Measurements from ENCODE around the gene ZNF329. TPM values are rescaled to one million over a fixed set of nuclear protein-coding genes. Genes with fewer than 3 reads are reported as not detected.

The ZNF329 gene
- polyA plus RNA-seq, 3 donors, result 0.56 to 1.2 (median 0.65) TPM

- Histone ChIP-seq H3K36me3 (replicated peaks in 1 of 2; ENCODE audit: control insufficient read depth in 1 of 2, insufficient read depth in 2 of 2, low read length in 2 of 2) (no peaks in the 10 kb centered on the region), H3K4me3 (replicated peaks in 1 of 3; ENCODE audit: low read depth in 2 of 3, low read length in 3 of 3) (no peak overlapping the region), H3K4me2 (replicated peaks; ENCODE audit: extremely low read depth, low read length, poor library complexity, severe bottlenecking) (no peak overlapping the region), H3K9me3 (replicated peaks in 1 of 2; ENCODE audit: control insufficient read depth in 1 of 2, insufficient read depth in 1 of 2, low read length in 2 of 2) (peaks cover 95 to 96% of the 10 kb centered on the region in 2 donors), H3K27me3 (ENCODE audit: control insufficient read depth in 2 of 2, insufficient read depth in 2 of 2, low read length in 2 of 2) (no peaks in the 10 kb centered on the region), H3K4me1 (ENCODE audit: control insufficient read depth in 1 of 2, insufficient read depth in 2 of 2, low read length in 2 of 2) (no peaks in the 10 kb centered on the region), H3K9ac (ENCODE audit: insufficient read depth, low read length, poor library complexity, severe bottlenecking) (no peak overlapping the region), H2AFZ (ENCODE audit: insufficient read depth, low read depth, low read length, poor library complexity, severe bottlenecking) (no peak overlapping the region), H4K20me1 (ENCODE audit: insufficient read depth, low read length) (no peaks in the 10 kb centered on the region), H3K79me2 (ENCODE audit: insufficient read depth, low read length) (no peaks in the 10 kb centered on the region), H3K27ac (ENCODE audit: low read depth in 1 of 2, low read length in 2 of 2) (no peak overlapping the region)
- Mint-ChIP-seq H3K27ac (no peak overlapping the region), H3K4me3 (no peak overlapping the region), H3K4me1 (no peaks in the 10 kb centered on the region), H3K9me3 (peaks cover 39 to 92% (median 87%) of the 10 kb centered on the region in 7 donors), H3K36me3 (peaks cover 0 to 4% of the 10 kb centered on the region in 2 donors), H3K27me3 (ENCODE audit: low read depth in 3 of 3) (peaks cover 0 to 2% (median 0%) of the 10 kb centered on the region in 3 donors)
- no peak for DNase-seq
- no peak for TF ChIP-seq CTCF (IDR thresholded peaks at IDR 0.05)
- intact Hi-C loops (cut with micrococcal nuclease), result no loop called here
- WGBS (ENCODE audit: insufficient coverage), result 91% methylated on average over 10 of the region's 10 CpGs
These were observed 70.8 kb downstream of the ZNF329 start for GRCh38 chr19:58079792-58080191.

Other genes with a start within 250 kb of the ZNF329 start
- gene ZNF417, start 234.2 kb downstream of the ZNF329 start, polyA plus RNA-seq, result 1 to 10 TPM in 1 of 3 donors, under 1 TPM in 2; 0.39 to 6.8 (median 0.70) TPM
- gene ZNF418, start 215.4 kb downstream of the ZNF329 start, polyA plus RNA-seq, result 1 to 10 TPM in 1 of 3 donors, under 1 TPM in 1, not detected in 1; 0.74 to 1.4 TPM
- 1 to 10 TPM in 1 of 3 donors, under 1 TPM in 2; 0.51 to 1.3 (median 0.85) TPM for gene ZNF256, start 203.1 kb downstream of the ZNF329 start, polyA plus RNA-seq
- gene C19orf18, start 176.3 kb downstream of the ZNF329 start, polyA plus RNA-seq, result not detected
- gene ZNF606, start 148.0 kb downstream of the ZNF329 start, polyA plus RNA-seq, result 1 to 10 TPM in 2 of 3 donors, under 1 TPM in 1; 0.87 to 1.7 (median 1.2) TPM
- gene ZSCAN1, start 116.8 kb downstream of the ZNF329 start, polyA plus RNA-seq, result not detected
- gene ZNF135, start 91.5 kb downstream of the ZNF329 start, polyA plus RNA-seq, result under 1 TPM in 2 of 3 donors, not detected in 1; 0.32 to 0.37 TPM
- 1 to 10 TPM; 1.1 to 4.1 (median 2.3) TPM for gene ZSCAN18, start 52.6 kb downstream of the ZNF329 start, polyA plus RNA-seq
- 10 to 100 TPM in 1 of 3 donors, 1 to 10 TPM in 2; 5.8 to 10.1 (median 9.0) TPM for gene ZNF274, start 32.3 kb upstream of the ZNF329 start, polyA plus RNA-seq
- 1 to 10 TPM; 1.5 to 7.9 (median 2.2) TPM for gene ZNF544, start 78.1 kb upstream of the ZNF329 start, polyA plus RNA-seq
- gene ZNF8, start 128.2 kb upstream of the ZNF329 start, polyA plus RNA-seq, result 1 to 10 TPM in 1 of 3 donors, under 1 TPM in 2; 0.05 to 2.4 (median 0.25) TPM
- gene ERVK3-1, start 154.6 kb upstream of the ZNF329 start, polyA plus RNA-seq, result 10 to 100 TPM; 34.6 to 61.5 (median 38.8) TPM
- 1 to 10 TPM in 1 of 3 donors, under 1 TPM in 2; 0.58 to 1.2 (median 0.99) TPM for gene ZSCAN22, start 176.2 kb upstream of the ZNF329 start, polyA plus RNA-seq
- gene A1BG, start 202.7 kb upstream of the ZNF329 start, polyA plus RNA-seq, result 10 to 100 TPM; 30.2 to 54.5 (median 35.3) TPM
- under 1 TPM; 0.28 to 0.60 (median 0.41) TPM for gene ZNF497, start 212.0 kb upstream of the ZNF329 start, polyA plus RNA-seq
- gene ZNF837, start 230.2 kb upstream of the ZNF329 start, polyA plus RNA-seq, result under 1 TPM; 0.13 to 0.72 (median 0.33) TPM
- gene RPS5, start 236.5 kb upstream of the ZNF329 start, polyA plus RNA-seq, result 1,000 to 10,000 TPM in 1 of 3 donors, 100 to 1,000 TPM in 2; 485 to 1,381 (median 580) TPM
- gene RNF225, start 244.9 kb upstream of the ZNF329 start, polyA plus RNA-seq, result not detected